IPS-15b (cell line): ENCODE data around the gene MFGE8.

ENCODE experiments used
- H3K27me3 ChIP-seq: one replicate; pipeline ENCODE4 v1.6.1; 2013; ENCODE audit warnings: low read length; ENCODE audit not compliant: control insufficient read depth, insufficient read depth
- H3K36me3 ChIP-seq: one replicate; pipeline ENCODE4 v1.6.1; 2013; ENCODE audit warnings: low read length; ENCODE audit not compliant: control insufficient read depth, insufficient read depth
- H3K4me1 ChIP-seq: one replicate; pipeline ENCODE4 v1.6.1; 2013; ENCODE audit warnings: mild to moderate bottlenecking, low read length; ENCODE audit not compliant: control insufficient read depth, insufficient read depth
- H3K4me3 ChIP-seq: one replicate; pipeline ENCODE4 v1.5.1; 2013; ENCODE audit warnings: low read depth, low read length
- H3K9ac ChIP-seq: one replicate; pipeline ENCODE4 v1.6.1; 2013; ENCODE audit warnings: low read depth, mild to moderate bottlenecking, low read length
- H3K9me3 ChIP-seq: one replicate; pipeline ENCODE4 v1.6.1; 2013; ENCODE audit warnings: mild to moderate bottlenecking, low read length; ENCODE audit not compliant: control insufficient read depth, insufficient read depth

The MFGE8 gene

GRCh38 chr15:88877415-88877814 is 35.8 kb downstream of the MFGE8 start:
- Histone ChIP-seq H3K27me3 (no peaks in the 10 kb centered on the region), H3K36me3 (peaks cover 14% of the 10 kb centered on the region), H3K9me3 (no peaks in the 10 kb centered on the region), H3K4me3 (no peak overlapping the region), H3K9ac (no peak overlapping the region), H3K4me1 (no peaks in the 10 kb centered on the region)

- Histone ChIP-seq H3K4me3 (no peak overlapping the region), H3K4me1 (no peaks in the 10 kb centered on the region), H3K9ac (no peak overlapping the region), H3K27me3 (no peaks in the 10 kb centered on the region), H3K9me3 (no peaks in the 10 kb centered on the region), H3K36me3 (peaks cover 14% of the 10 kb centered on the region)
Measured at GRCh38 chr15:88876573-88876972, 36.6 kb downstream of the MFGE8 start.

- no peaks in the 10 kb centered on the region for H3K27me3 ChIP-seq
Measured at GRCh38 chr15:88874684-88875083, 38.5 kb downstream of the MFGE8 start.

GRCh38 chr15:88874275-88874674 is 38.9 kb downstream of the MFGE8 start:
- Histone ChIP-seq H3K4me1 (no peaks in the 10 kb centered on the region), H3K27me3 (no peaks in the 10 kb centered on the region), H3K9ac (no peak overlapping the region), H3K36me3 (peaks cover 8% of the 10 kb centered on the region), H3K9me3 (no peaks in the 10 kb centered on the region), H3K4me3 (no peak overlapping the region)

More at GRCh38 chr15:88874684-88875083, 38.5 kb downstream of the MFGE8 start:
- Histone ChIP-seq H3K4me3 (no peak overlapping the region), H3K9me3 (no peaks in the 10 kb centered on the region), H3K9ac (no peak overlapping the region), H3K36me3 (peaks cover 8% of the 10 kb centered on the region), H3K4me1 (no peaks in the 10 kb centered on the region)

- Histone ChIP-seq H3K27me3 (no peaks in the 10 kb centered on the region), H3K9ac (no peak overlapping the region), H3K4me1 (no peaks in the 10 kb centered on the region), H3K4me3 (no peak overlapping the region), H3K9me3 (no peaks in the 10 kb centered on the region), H3K36me3 (peaks cover 8% of the 10 kb centered on the region)
Measured at GRCh38 chr15:88873786-88874185, 39.4 kb downstream of the MFGE8 start.

GRCh38 chr15:88872706-88873105 is 40.5 kb downstream of the MFGE8 start:
- Histone ChIP-seq H3K4me1 (no peaks in the 10 kb centered on the region), H3K4me3 (no peak overlapping the region), H3K9me3 (no peaks in the 10 kb centered on the region), H3K27me3 (no peaks in the 10 kb centered on the region), H3K9ac (no peak overlapping the region), H3K36me3 (no peaks in the 10 kb centered on the region)

GRCh38 chr15:88872106-88872505 is 41.1 kb downstream of the MFGE8 start:
- H3K4me1 ChIP-seq: no peaks in the 10 kb centered on the region
- H3K4me3 ChIP-seq: no peak overlapping the region
- H3K27me3 ChIP-seq: no peaks in the 10 kb centered on the region
- H3K9me3 ChIP-seq: no peaks in the 10 kb centered on the region
- no peak overlapping the region for H3K9ac ChIP-seq
- no peaks in the 10 kb centered on the region for H3K36me3 ChIP-seq

- no peak overlapping the region for H3K4me3 ChIP-seq
- H3K36me3 ChIP-seq: no peaks in the 10 kb centered on the region
- no peaks in the 10 kb centered on the region for H3K9me3 ChIP-seq
- no peaks in the 10 kb centered on the region for H3K4me1 ChIP-seq
- H3K9ac ChIP-seq: no peak overlapping the region
- no peaks in the 10 kb centered on the region for H3K27me3 ChIP-seq
Measured at GRCh38 chr15:88871313-88871712, 41.9 kb downstream of the MFGE8 start.

- Histone ChIP-seq H3K9ac (no peak overlapping the region), H3K4me1 (no peaks in the 10 kb centered on the region), H3K4me3 (no peak overlapping the region), H3K27me3 (no peaks in the 10 kb centered on the region), H3K36me3 (no peaks in the 10 kb centered on the region), H3K9me3 (no peaks in the 10 kb centered on the region)
Measured at GRCh38 chr15:88866295-88866881, 46.8 kb downstream of the MFGE8 start.

- Histone ChIP-seq H3K27me3 (no peaks in the 10 kb centered on the region), H3K4me1 (no peaks in the 10 kb centered on the region), H3K36me3 (no peaks in the 10 kb centered on the region), H3K9me3 (no peaks in the 10 kb centered on the region), H3K4me3 (no peak overlapping the region), H3K9ac (no peak overlapping the region)
Measured at GRCh38 chr15:88865498-88866099, 47.6 kb downstream of the MFGE8 start.

GRCh38 chr15:88864861-88865497 is 48.2 kb downstream of the MFGE8 start:
- H3K4me3 ChIP-seq: no peak overlapping the region
- H3K9me3 ChIP-seq: no peaks in the 10 kb centered on the region
- H3K27me3 ChIP-seq: no peaks in the 10 kb centered on the region
- H3K4me1 ChIP-seq: no peaks in the 10 kb centered on the region
- no peak overlapping the region for H3K9ac ChIP-seq
- no peaks in the 10 kb centered on the region for H3K36me3 ChIP-seq

GRCh38 chr15:88863412-88863811 is 49.8 kb downstream of the MFGE8 start:
- no peaks in the 10 kb centered on the region for H3K9me3 ChIP-seq
- no peaks in the 10 kb centered on the region for H3K36me3 ChIP-seq
- no peak overlapping the region for H3K4me3 ChIP-seq
- no peaks in the 10 kb centered on the region for H3K27me3 ChIP-seq
- no peaks in the 10 kb centered on the region for H3K4me1 ChIP-seq
- no peak overlapping the region for H3K9ac ChIP-seq
